Heart left ventricle (tissue), 16 donors: Measurements from ENCODE around the gene DKC1. TPM values are rescaled to one million over a fixed set of nuclear protein-coding genes. Genes with fewer than 3 reads are reported as not detected.

Source experiments
- ATAC-seq, 4 donors: fragments of 200-7000 bp; cut with Tn5 transposase; one replicate each; pipeline ENCODE4 v1.9.1; 2020 to 2022; ENCODE audit warnings: moderate library complexity in 4 of 4, mild to moderate bottlenecking in 3 of 4, moderate number of reproducible peaks in 1 of 4
- DNase-seq, 5 donors: peaks; one replicate each; pipeline ENCODE4 v3.0.0-alpha.2; 2020
- H3K27ac ChIP-seq, 12 donors: fragments of 200-600 bp; sonication (generic) in 4 of 12; one replicate each; pipeline versions ENCODE4 v1.5.0 to v1.8.0; 2016 to 2022; ENCODE audit warnings: mild to moderate bottlenecking in 2 of 12
- H3K27me3 ChIP-seq, 9 donors: fragments of 200-600 bp; sonication (generic) in 2 of 9; one replicate each; pipeline versions ENCODE4 v1.5.1 to v1.8.0; 2016 to 2022; ENCODE audit warnings: mild to moderate bottlenecking in 3 of 9
- H3K36me3 ChIP-seq, 9 donors: fragments of 200-600 bp; sonication (generic) in 2 of 9; one replicate each; pipeline versions ENCODE4 v1.5.0 to v1.8.0; 2018 to 2022; ENCODE audit warnings: mild to moderate bottlenecking in 2 of 9
- H3K4me1 ChIP-seq, 12 donors: fragments of 200-600 bp; sonication (generic) in 4 of 12; one replicate each; pipeline versions ENCODE4 v1.5.0 to v1.8.0; 2016 to 2022; ENCODE audit warnings: mild to moderate bottlenecking in 3 of 12
- H3K4me3 ChIP-seq, 12 donors: fragments of 200-600 bp; sonication (generic) in 4 of 12; one replicate each; pipeline versions ENCODE4 v1.5.0 to v1.8.0; 2017 to 2022; ENCODE audit warnings: mild to moderate bottlenecking in 9 of 12, moderate library complexity in 4 of 12
- H3K9me3 ChIP-seq, 12 donors: fragments of 200-600 bp; sonication (generic) in 4 of 12; one replicate each; pipeline versions ENCODE4 v1.5.0 to v1.8.0; 2016 to 2022; ENCODE audit warnings: mild to moderate bottlenecking in 1 of 12
- POLR2A ChIP-seq, 2 donors: fragments of 450-650 bp; IDR thresholded peaks; one replicate each; pipeline ENCODE4 v1.6.1; 2017; ENCODE audit warnings: antibody characterized with exemption in 2 of 2, mild to moderate bottlenecking in 2 of 2, moderate library complexity in 2 of 2
- WGBS, 4 donors: extraction: QIAGEN DNeasy Blood & Tissue Kit in 2 of 4; methylation state at CpG; one replicate each; pipeline versions ENCODE4 v1.1.5 to v1.1.7; 2013 to 2018; 5-methylcytosine and 5-hydroxymethylcytosine counted together
- intact Hi-C, 10 donors: fragments of 100-400 bp; cut with DNase I; formaldehyde crosslinking; loops; one replicate each; pipeline versions ENCODE4 v1.11.1 to v1.14.2; 2022
- polyA plus RNA-seq, 2 donors: library from polyadenylated mRNA; stranded (reverse); fragments of 200-250 nt; gene quantifications; one replicate each; pipeline ENCODE4 v1.2.3, GENCODE V29; 2013
- total RNA-seq, 9 donors: library from RNA; depleted of rRNA in 2 of 9; stranded (reverse); fragments of >200 nt in 2 of 9; fragmentation: NEBNext Ultra II Directional in 3 of 9; extraction: Animal tissue kit (Norgen Biotek cat#: 25700) in 3 of 9; gene quantifications; one replicate each; pipeline versions ENCODE4 v1.1.0 to v1.2.4, GENCODE V29; 2016 to 2023
- TF ChIP-seq, protein P1 (sequence below), 12 donors: fragments of 200-600 bp; sonication (generic) in 4 of 12; IDR thresholded peaks; one replicate each; pipeline versions ENCODE4 v1.5.0 to v1.8.0; 2018 to 2022; ENCODE audit warnings: antibody characterized with exemption in 12 of 12, mild to moderate bottlenecking in 5 of 12
- donor health status: ischemic (EF 13 %, LVEDD 7.1; RV severe dilation, severe dysfunction).
- donor health status: healthy with polysubstance abuse.
- donor health status: DM: no; HTN: yes; CAD: no.
- donor health status: DM: no; HTN: no; CAD: no.
- donor health status: ischemic (EF 25% LVEDD 6.9; RV normal size, moderate dysfunction).
- donor health status: ischemic (EF 25% LVEDD 5.7; RV mildly dilated, moderate dysfunction).
- donor health status: healthy.
- donor health status: DM: yes; HTN: yes; CAD: no.
- donor health status: ischemic (EF 35%, LVEDD 5.7; RV mildly dilated, moderate dysfunction).
- donor health status: nonischemic (EF 11% LVEDD 7.7; RV severe dilation, severe dysfunction).
- donor health status: DM: yes; HTN: yes; CAD: no.
- donor health status: PGD.
- donor health status: ischemic (EF 29% LVEDD 5.4; RV normal size, mild dysfunction).
- donor health status: nonischemic (EF 23%, LVEDD 6.1; RV moderate dilation, normal function).

DKC1 gene
- total and polyA plus RNA-seq, 11 donors = 12.9 to 31.9 (median 23.6) TPM

DNA sequence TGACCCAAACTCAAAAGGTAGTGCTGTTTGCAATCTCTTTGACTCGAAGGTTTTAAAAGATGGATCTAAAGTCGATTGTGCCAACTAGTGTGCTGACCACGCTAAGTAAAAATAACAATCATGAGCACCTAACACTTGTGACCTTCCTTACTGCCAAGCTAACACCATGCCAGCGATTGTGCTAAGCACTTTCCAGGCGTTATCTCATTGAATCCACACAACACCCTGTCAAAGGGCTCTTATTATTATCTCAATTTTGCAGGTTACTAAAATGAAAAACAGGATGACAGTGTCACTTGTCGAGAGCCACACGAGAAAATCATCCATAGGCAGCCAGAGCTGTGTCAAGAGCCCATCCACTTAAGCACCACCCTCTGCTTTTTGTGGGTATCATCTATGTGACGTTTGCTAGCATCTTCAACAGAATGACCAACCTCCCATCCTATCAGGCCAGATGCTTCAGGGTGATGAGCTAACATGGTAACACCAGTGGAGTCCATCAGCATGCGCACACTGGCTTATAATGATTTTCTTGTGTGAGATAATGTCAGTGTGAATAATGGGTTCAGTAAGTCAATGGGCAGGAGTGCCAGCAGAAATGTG is 10.9 kb upstream of the DKC1 start:
- 29 to 58% (median 38%) methylated on average over 9 of the region's 9 CpGs for WGBS, 4 donors
- intact Hi-C loops = loop anchor here in 3 of 10 donors (2.0 to 5.0 kb wide), 4 partner anchors 21 to 91 kb away; no protein-coding TSS in a partner anchor
- H3K27ac ChIP-seq = peak overlapping the region; percentile 68 to 95 (median 92)
- no peaks in the 10 kb centered on the region for H3K36me3 ChIP-seq
- H3K9me3 ChIP-seq = no peaks in the 10 kb centered on the region
- ATAC-seq (peak; percentile 73 to 85 (median 84)), DNase-seq (peak in 4 of 5 donors; percentile 28 to 47 (median 35))
- peaks cover 0 to 28% (median 10%) of the 10 kb centered on the region in 12 donors for H3K4me1 ChIP-seq
- H3K27me3 ChIP-seq = peaks cover 0 to 5% (median 0%) of the 10 kb centered on the region in 9 donors
- TF ChIP-seq, protein P1, sequence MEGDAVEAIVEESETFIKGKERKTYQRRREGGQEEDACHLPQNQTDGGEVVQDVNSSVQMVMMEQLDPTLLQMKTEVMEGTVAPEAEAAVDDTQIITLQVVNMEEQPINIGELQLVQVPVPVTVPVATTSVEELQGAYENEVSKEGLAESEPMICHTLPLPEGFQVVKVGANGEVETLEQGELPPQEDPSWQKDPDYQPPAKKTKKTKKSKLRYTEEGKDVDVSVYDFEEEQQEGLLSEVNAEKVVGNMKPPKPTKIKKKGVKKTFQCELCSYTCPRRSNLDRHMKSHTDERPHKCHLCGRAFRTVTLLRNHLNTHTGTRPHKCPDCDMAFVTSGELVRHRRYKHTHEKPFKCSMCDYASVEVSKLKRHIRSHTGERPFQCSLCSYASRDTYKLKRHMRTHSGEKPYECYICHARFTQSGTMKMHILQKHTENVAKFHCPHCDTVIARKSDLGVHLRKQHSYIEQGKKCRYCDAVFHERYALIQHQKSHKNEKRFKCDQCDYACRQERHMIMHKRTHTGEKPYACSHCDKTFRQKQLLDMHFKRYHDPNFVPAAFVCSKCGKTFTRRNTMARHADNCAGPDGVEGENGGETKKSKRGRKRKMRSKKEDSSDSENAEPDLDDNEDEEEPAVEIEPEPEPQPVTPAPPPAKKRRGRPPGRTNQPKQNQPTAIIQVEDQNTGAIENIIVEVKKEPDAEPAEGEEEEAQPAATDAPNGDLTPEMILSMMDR (IDR thresholded peaks at IDR 0.05) = no peak
- no peak for TF ChIP-seq POLR2A (IDR thresholded peaks at IDR 0.05)
- peak overlapping the region in 9 of 12 donors; percentile 62 to 81 (median 70) for H3K4me3 ChIP-seq

DNA sequence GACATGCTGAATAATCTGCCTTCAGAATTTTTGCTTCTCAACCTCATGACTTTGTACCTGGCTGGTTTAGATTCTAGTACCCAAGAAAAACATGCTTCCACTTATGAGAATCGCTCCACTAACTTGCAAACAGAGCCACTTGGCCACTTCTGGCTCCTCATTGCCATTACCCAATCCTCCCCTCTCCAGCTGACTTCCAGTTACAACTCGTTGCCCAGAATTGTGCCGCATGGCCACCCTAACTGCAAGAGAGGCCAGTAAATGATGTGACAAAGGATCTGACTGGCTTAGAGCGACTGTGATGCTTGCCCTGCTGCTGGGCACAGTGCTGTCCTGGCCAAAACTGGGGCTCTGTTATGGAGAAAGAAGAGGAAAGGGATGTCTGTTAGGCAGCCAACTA is 4.0 kb upstream of the DKC1 start:
- 67 to 94% (median 84%) methylated on average over 4 of the region's 4 CpGs for WGBS, 4 donors
- intact Hi-C loops = no loop called here
- Histone ChIP-seq H3K27ac (no peak overlapping the region), H3K36me3 (no peaks in the 10 kb centered on the region), H3K4me1 (peaks cover 0 to 10% (median 1%) of the 10 kb centered on the region in 12 donors), H3K4me3 (no peak overlapping the region), H3K27me3 (no peaks in the 10 kb centered on the region), H3K9me3 (no peaks in the 10 kb centered on the region)
- DNase-seq (no peak), ATAC-seq (no peak)
- TF ChIP-seq, protein P1 (IDR thresholded peaks at IDR 0.05) = no peak
- TF ChIP-seq POLR2A (IDR thresholded peaks at IDR 0.05) = no peak

DNA sequence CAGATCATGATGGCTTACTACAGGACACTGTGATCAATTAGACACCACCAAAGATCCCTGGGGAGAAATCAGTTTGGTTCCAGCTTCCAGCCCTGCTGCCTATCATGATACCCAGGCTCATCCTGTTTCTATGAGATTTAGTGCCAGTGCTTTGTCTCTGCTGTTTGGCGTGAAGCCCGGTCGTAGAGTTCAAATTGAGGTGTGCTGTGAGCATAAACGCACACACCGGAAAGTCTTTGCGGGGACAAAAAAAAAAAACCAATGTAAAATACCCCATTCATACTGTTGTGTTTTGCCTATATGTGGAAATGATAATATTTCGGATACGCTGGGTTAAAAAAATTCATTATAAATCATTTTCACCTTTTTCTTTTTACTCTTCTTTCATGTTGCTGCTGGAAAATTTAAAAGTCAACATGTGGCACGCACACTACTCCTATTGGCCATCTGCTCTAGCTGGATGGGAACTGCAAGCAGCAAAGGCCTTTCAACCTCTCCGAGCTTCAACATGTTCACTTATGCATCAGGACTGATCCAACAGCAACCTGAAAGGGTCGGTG is 607 bp upstream of the DKC1 start:
- TF ChIP-seq, protein P1 (IDR thresholded peaks at IDR 0.05) = no peak
- TF ChIP-seq POLR2A (IDR thresholded peaks at IDR 0.05) = no peak
- peak overlapping the region in 11 of 12 donors; percentile 16 to 92 (median 72) for H3K4me3 ChIP-seq
- ATAC-seq = no peak
- H3K4me1 ChIP-seq = peaks cover 0 to 15% (median 1%) of the 10 kb centered on the region in 12 donors
- intact Hi-C loops = loop anchor here in 2 of 10 donors (2.0 kb wide), 2 partner anchors 43 to 45 kb away; partner anchors contain the start of gene MPP1 (in 1 of the 2)
- no peak for DNase-seq
- H3K27ac ChIP-seq = peak overlapping the region in 11 of 12 donors; percentile 47 to 77 (median 66)
- no peaks in the 10 kb centered on the region for H3K9me3 ChIP-seq
- WGBS, 4 donors = 5 to 55% (median 30%) methylated on average over 11 of the region's 11 CpGs
- no peaks in the 10 kb centered on the region for H3K27me3 ChIP-seq
- H3K36me3 ChIP-seq = peaks cover 0 to 23% (median 21%) of the 10 kb centered on the region in 9 donors

DNA sequence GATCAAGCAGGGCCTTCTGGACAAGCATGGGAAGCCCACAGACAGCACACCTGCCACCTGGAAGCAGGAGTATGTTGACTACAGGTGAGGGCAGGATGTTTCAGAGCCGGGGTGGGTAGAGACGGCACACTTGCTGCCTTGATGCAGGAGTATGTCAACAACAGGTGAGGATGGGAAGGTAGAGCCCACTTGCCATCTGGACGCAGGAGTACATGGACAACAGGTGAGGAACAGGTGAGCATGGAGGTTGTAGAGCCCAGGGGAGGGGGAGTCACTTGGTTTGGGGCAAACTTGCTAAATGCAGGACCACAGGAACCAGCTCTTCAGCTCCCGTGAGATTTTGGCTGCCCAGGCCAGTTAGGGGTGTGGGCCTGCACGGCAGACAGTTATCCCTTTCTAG is 12.0 kb downstream of the DKC1 start:
- peaks cover 0 to 6% (median 0%) of the 10 kb centered on the region in 9 donors for H3K27me3 ChIP-seq
- no peak for DNase-seq
- ATAC-seq = no peak
- H3K9me3 ChIP-seq = peaks cover 0 to 6% (median 0%) of the 10 kb centered on the region in 12 donors
- H3K4me1 ChIP-seq = peaks cover 0 to 4% (median 0%) of the 10 kb centered on the region in 12 donors
- TF ChIP-seq, protein P1 (IDR thresholded peaks at IDR 0.05) = no peak
- no peak for TF ChIP-seq POLR2A (IDR thresholded peaks at IDR 0.05)
- intact Hi-C loops = no loop called here
- no peak overlapping the region for H3K4me3 ChIP-seq
- H3K27ac ChIP-seq = no peak overlapping the region
- peaks cover 0 to 81% (median 66%) of the 10 kb centered on the region in 9 donors for H3K36me3 ChIP-seq
- WGBS, 4 donors = 71 to 78% (median 73%) methylated on average over 5 of the region's 5 CpGs
